ENCODE measurements around the gene PNMA6F.

- TF ChIP-seq EZH2 (IDR thresholded peaks at IDR 0.05) = no peak
- TF ChIP-seq CTCF (IDR thresholded peaks at IDR 0.05) = no peak
Measured at GRCh38 chrX:153302796-153303195, 18.8 kb downstream of the PNMA6F start.

All from neural progenitor cell (in vitro differentiated cells).